HG03378 (cell line): ENCODE results near the gene DCLK1.
"Not testable (repeated sequence)": the region's sequence is repeated elsewhere in the genome, so short reads cannot be mapped to it uniquely, and the experiment has no call there.

Source experiments
- ATAC-seq: cut with Tn5 transposase; IDR thresholded peaks from one replicate; pipeline ENCODE4 v1.9.1; 2021; ENCODE audit warnings: mild to moderate bottlenecking, moderate library complexity; ENCODE audit not compliant: unreplicated experiment

The DCLK1 gene

GRCh38 chr13:36131931-36132297 lies 732 bp upstream of the DCLK1 start:
- ATAC-seq: no peak

GRCh38 chr13:36130552-36131221 lies 495 bp downstream of the DCLK1 start:
- no peak for ATAC-seq

- no peak for ATAC-seq
Measured at GRCh38 chr13:36130193-36130551, 1.0 kb downstream of the DCLK1 start.

GRCh38 chr13:36129539-36129938 lies 1.6 kb downstream of the DCLK1 start:
- ATAC-seq: no peak

- no peak for ATAC-seq
Measured at GRCh38 chr13:36126491-36126890, 4.7 kb downstream of the DCLK1 start.

GRCh38 chr13:36125841-36126240 lies 5.3 kb downstream of the DCLK1 start:
- no peak for ATAC-seq

- ATAC-seq: no peak
Measured at GRCh38 chr13:36124236-36124822, 6.9 kb downstream of the DCLK1 start.

GRCh38 chr13:36115306-36115705 lies 15.9 kb downstream of the DCLK1 start:
- no peak for ATAC-seq

GRCh38 chr13:36114233-36114632 lies 16.9 kb downstream of the DCLK1 start:
- ATAC-seq: no peak

- ATAC-seq: no peak
Measured at GRCh38 chr13:36108954-36109353, 22.2 kb downstream of the DCLK1 start.

- ATAC-seq: no peak
Measured at GRCh38 chr13:36108342-36108741, 22.8 kb downstream of the DCLK1 start.

- ATAC-seq: no peak
Measured at GRCh38 chr13:36107521-36107920, 23.7 kb downstream of the DCLK1 start.

- no peak for ATAC-seq
Measured at GRCh38 chr13:36105726-36106125, 25.5 kb downstream of the DCLK1 start.

GRCh38 chr13:36102721-36103120 lies 28.5 kb downstream of the DCLK1 start:
- no peak for ATAC-seq

- not testable (repeated sequence) for ATAC-seq
Measured at GRCh38 chr13:36101907-36102306, 29.3 kb downstream of the DCLK1 start.

GRCh38 chr13:36101157-36101556 lies 30.0 kb downstream of the DCLK1 start:
- no peak for ATAC-seq

- no peak for ATAC-seq
Measured at GRCh38 chr13:36098080-36098479, 33.1 kb downstream of the DCLK1 start.

GRCh38 chr13:36096461-36097416 lies 34.4 kb downstream of the DCLK1 start:
- ATAC-seq: no peak

- no peak for ATAC-seq
Measured at GRCh38 chr13:36094478-36094877, 36.7 kb downstream of the DCLK1 start.

GRCh38 chr13:36090592-36090991 lies 40.6 kb downstream of the DCLK1 start:
- ATAC-seq: no peak

- ATAC-seq: no peak
Measured at GRCh38 chr13:36089130-36089647, 42.0 kb downstream of the DCLK1 start.

- no peak for ATAC-seq
Measured at GRCh38 chr13:36088463-36088862, 42.7 kb downstream of the DCLK1 start.
